Right ventricle myocardium inferior (tissue), 1 donor: ENCODE results near the gene RTL5. TPM values are rescaled to one million over a fixed set of nuclear protein-coding genes. Genes with fewer than 3 reads are reported as not detected.
A peak's percentile ranks its signal among the peaks of the same experiment; 100 is the strongest.

Experiments
- ATAC-seq: fragments of 200-7000 bp; cut with Tn5 transposase; one replicate; pipeline ENCODE4 v1.9.1; 2020; ENCODE audit warnings: mild to moderate bottlenecking, moderate library complexity
- DNase-seq: peaks from one replicate; pipeline ENCODE4 v3.0.0; 2021; ENCODE audit errors: missing footprints
- intact Hi-C: fragments of 100-400 bp; cut with DNase I; formaldehyde crosslinking; loops from one replicate; pipeline ENCODE4 v1.11.0; 2022
- total RNA-seq: library from RNA; stranded (reverse); fragmentation: NEBNext Ultra II Directional; extraction: Animal tissue kit (Norgen Biotek cat#: 25700); gene quantifications from one replicate; pipeline ENCODE4 v1.2.1, GENCODE V29; 2021
- donor health status: DM: no; HTN: yes; CAD: no; lungs with severe emphysema.

RTL5 gene
- total RNA-seq, 1 donor from 2014 or later, result 2.4 TPM

- intact Hi-C loops, result no loop called here
- no peak for DNase-seq
These were observed 741 bp upstream of the RTL5 start for GRCh38 chrX:72132456-72132855.

GRCh38 chrX:72130762-72131250 is 909 bp downstream of the RTL5 start:
- DNase-seq, result no peak
- intact Hi-C loops, result no loop called here
- ATAC-seq, result no peak

More at GRCh38 chrX:72132456-72132855, 741 bp upstream of the RTL5 start:
- no peak for ATAC-seq

DNA sequence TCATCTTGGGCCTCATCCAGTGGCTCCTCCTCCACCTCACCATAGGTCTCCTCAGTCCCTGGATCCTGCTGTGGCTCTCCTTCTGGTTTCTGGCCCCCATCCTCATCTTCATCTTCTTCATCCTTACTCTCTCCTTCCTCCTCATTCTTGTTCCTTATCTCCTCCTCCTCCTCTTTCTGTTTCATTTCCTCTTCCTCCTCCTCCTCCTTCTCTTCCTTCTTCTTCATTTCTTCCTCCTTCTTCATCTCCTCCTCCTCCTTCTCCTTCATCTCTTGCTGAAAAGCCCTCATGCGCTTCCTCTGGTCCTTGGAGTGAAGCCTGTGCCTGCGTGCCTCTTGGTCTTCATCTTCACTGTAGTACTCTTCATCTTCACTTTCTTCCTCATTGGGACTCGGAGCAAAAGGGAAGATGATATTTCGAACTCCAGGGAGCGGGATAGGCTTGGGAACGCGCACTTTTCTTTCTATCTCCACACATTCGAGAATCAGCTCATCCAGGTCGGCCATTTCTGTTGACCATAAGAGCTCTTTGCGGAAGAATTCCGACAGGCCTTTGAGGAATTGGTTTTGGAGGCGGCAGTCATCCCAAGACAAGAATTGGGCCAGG is 1.5 kb downstream of the RTL5 start:
- DNase-seq (no peak), ATAC-seq (no peak)
- intact Hi-C loops, result no loop called here

DNA sequence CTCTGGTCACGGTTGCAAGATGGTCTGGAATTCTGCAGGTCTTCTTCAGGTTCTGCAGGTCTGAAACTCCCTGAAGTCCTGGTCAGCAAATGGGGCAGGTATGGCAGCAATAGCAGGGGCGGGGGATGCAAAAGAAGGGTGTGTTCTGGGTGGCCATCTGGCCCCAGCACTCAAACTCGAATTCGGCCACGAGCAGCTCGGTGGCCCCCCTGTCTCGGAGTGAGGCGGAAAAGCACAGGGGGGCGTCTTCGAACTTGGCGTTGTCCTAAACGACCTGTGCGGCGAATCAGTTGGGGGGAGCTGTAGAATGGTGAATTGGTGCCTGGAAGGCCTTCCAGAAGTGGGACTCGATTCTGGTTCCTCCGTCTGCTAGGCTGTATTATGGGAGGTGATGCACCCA is 2.1 kb downstream of the RTL5 start:
- no peak for DNase-seq
- intact Hi-C loops, result loop anchor here (10.0 kb wide), 1 partner anchor 215 kb away; the partner anchor contains the start of gene NHSL2
- ATAC-seq, result no peak

GRCh38 chrX:72128881-72129280 is 2.8 kb downstream of the RTL5 start:
- no peak for DNase-seq
- no peak for ATAC-seq

DNA sequence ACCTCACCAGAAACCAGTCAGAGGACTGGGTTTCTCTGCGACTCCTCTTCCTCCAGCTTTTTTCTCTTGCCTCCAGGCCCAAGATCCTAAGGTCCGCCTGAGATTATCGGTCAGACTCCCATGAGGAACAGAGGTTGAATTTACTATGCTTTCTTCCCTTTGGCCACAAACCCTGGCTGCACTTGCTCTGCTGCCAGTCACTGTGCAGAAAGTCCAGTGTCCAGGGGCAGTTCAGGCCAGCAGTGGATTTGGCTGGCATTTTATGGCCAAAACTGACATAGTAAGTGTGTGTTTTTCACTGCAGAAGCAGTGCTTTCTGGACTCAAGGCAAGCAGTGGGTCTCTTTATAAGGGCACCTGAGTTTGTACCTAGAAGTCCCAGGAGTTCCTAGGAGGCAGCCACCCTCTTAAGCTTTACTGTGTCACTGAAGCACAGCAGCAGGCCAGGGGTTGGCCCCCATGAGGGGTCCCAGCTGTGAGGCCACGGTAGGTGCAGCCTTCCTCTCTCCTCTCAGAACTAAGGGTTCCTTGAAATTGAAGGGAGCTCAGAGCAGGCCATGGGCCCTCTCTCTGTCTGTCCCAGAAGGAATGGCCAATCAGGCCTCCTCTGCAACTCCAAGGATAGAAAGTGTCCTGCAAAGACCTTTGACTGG is 3.4 kb downstream of the RTL5 start:
- intact Hi-C loops, result loop anchor here (10.0 kb wide), 1 partner anchor 214 kb away; the partner anchor contains the start of gene NHSL2
- ATAC-seq (no peak), DNase-seq (no peak)

More at GRCh38 chrX:72128881-72129280, 2.8 kb downstream of the RTL5 start:
- intact Hi-C loops, result loop anchor here (10.0 kb wide), 1 partner anchor 214 kb away; the partner anchor contains the start of gene NHSL2

DNA sequence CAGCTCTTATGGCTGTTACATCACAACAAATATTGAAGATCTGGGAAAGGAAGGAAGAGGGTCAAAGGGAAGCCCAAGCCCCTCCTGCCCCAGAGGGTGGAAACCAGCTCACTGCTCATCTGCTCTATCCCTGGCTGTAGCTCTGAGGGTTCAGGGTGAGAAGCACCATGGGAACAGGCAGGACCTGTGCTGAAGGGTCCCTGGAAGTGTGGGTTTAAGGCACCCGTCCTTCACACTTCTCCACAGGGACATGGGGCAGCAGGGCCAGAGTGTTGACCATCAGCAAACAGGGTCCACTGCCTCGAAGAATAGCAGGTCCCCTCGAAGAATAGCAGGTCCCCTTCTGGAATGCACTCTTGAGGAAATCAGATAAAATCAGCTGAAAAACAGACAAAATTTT is 4.4 kb downstream of the RTL5 start:
- no peak for ATAC-seq
- no peak for DNase-seq
- intact Hi-C loops, result loop anchor here (10.0 kb wide), 1 partner anchor 213 kb away; the partner anchor contains the start of gene NHSL2

- ATAC-seq (peak; percentile 89), DNase-seq (peak; percentile 80)
- intact Hi-C loops, result loop anchor here (1.0 to 10.0 kb wide), 3 partner anchors 108 to 212 kb away; partner anchors contain the start of gene NHSL2
These were observed 5.1 kb downstream of the RTL5 start for GRCh38 chrX:72126539-72127140.

GRCh38 chrX:72126048-72126415 is 5.7 kb downstream of the RTL5 start:
- intact Hi-C loops, result loop anchor here (1.0 to 10.0 kb wide), 3 partner anchors 108 to 211 kb away; partner anchors contain the start of gene NHSL2
- ATAC-seq (peak; percentile 2), DNase-seq (no peak)

GRCh38 chrX:72125331-72126047 is 6.2 kb downstream of the RTL5 start:
- DNase-seq (no peak), ATAC-seq (no peak)
- intact Hi-C loops, result loop anchor here (1.0 to 10.0 kb wide), 3 partner anchors 107 to 211 kb away; partner anchors contain the start of gene NHSL2

DNA sequence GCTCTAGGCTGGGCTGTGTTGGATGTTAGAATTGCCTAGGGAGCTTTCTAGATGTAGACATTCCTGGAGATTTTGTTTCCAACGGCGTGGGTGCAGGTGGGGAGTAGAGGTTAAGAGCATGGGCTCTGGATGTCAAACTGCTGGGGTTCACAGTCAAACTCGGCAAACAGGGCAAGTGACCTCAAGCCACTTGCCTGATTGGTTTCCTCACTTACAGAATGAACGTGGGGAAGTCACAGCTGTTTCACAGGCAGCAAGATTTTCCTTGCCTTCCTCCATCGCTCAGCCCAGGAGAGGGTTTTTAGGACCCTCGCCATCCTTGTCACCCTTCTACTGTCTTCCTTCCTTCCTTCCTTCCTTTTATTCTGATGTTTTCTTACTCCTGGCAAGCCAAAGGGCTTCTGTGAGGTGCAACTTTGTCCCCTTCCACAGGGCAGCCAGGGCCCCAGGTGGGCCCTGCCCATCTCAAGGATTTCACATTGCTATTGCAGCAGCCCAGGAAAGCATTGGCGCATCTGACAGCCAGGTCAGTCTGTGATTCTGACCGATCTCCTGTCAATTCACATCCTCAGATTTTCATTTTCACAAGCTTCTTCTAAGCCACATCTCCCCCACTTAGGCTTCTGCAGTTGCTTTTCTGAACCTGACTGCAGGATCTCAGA is 7.0 kb downstream of the RTL5 start:
- no peak for ATAC-seq
- intact Hi-C loops, result loop anchor here (10.0 kb wide), 1 partner anchor 210 kb away; the partner anchor contains the start of gene NHSL2
- DNase-seq, result no peak

DNA sequence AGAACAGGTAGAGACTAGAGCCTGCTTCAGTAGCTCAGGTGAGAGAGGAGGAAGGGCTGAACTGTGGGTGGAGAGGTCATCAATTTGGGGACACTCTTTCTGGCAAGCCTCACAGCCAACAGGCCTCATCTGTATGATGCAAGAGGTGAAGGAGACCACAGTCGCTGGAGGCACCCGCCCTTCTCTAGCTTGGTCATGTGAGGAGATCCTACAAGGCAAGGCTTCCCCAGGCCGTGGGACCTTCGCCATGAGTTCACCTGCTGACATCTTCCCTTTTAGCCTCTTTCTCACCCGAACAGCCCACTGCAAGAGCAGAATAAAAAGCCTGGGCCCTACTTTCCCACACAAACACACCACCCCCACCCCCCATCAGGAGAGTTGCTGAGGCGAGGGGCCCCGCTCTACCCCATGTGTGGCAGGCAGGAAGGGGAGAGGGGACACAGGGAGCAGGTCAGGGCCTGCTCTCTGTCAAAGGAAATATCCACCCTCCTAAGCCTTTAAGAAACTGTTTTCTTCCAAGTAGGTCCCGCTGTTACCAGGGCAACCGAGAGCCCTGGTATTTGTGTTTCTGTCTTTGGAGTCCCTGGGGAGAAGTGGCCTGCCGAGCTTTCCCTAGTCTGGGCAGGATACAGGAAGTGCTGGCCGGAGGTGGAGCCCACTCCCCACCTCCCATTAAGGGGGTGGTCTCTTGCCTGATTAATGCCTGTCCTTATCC is 8.1 kb downstream of the RTL5 start:
- intact Hi-C loops, result loop anchor here (10.0 kb wide), 1 partner anchor 209 kb away; the partner anchor contains the start of gene NHSL2
- DNase-seq (no peak), ATAC-seq (peak; percentile 30)

GRCh38 chrX:72122621-72123337 is 8.9 kb downstream of the RTL5 start:
- DNase-seq (no peak), ATAC-seq (no peak)
- intact Hi-C loops, result loop anchor here (10.0 kb wide), 1 partner anchor 208 kb away; the partner anchor contains the start of gene NHSL2

GRCh38 chrX:72121383-72121782 is 10.3 kb downstream of the RTL5 start:
- no peak for DNase-seq
- intact Hi-C loops, result loop anchor here (2.0 to 10.0 kb wide), 2 partner anchors 43 to 207 kb away; partner anchors contain the start of gene NHSL2
- peak; percentile 80 for ATAC-seq

DNA sequence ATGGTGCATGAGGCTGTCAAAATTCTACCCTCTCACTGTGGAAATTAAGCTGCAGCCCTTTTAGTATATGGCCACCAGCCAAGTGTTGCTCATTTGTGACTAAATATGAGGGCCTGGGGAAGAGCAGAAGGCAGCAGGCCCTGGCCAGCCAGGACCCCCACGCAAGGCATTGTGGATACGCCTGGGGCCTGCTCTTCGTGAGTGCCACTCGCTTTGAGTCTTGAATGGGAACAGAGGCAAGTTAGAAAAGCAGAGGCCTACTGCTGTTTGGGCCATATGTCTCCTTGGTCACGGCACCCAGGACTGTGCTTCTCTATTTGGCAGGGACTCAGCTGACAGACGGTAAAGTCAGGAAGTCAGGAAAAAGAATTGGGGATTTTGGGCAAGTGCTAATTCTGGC is 10.9 kb downstream of the RTL5 start:
- intact Hi-C loops, result loop anchor here (2.0 to 10.0 kb wide), 2 partner anchors 42 to 206 kb away; partner anchors contain the start of gene NHSL2
- DNase-seq (no peak), ATAC-seq (peak; percentile 35)

GRCh38 chrX:72117636-72118210 is 14.0 kb downstream of the RTL5 start:
- no peak for ATAC-seq
- intact Hi-C loops, result no loop called here
- DNase-seq, result no peak
